GM21367 (cell line): ENCODE data around the gene PML.

Experiments
- ATAC-seq: cut with Tn5 transposase; IDR thresholded peaks from one replicate; pipeline ENCODE4 v1.9.1; 2021; ENCODE audit not compliant: unreplicated experiment

PML gene, protein sequence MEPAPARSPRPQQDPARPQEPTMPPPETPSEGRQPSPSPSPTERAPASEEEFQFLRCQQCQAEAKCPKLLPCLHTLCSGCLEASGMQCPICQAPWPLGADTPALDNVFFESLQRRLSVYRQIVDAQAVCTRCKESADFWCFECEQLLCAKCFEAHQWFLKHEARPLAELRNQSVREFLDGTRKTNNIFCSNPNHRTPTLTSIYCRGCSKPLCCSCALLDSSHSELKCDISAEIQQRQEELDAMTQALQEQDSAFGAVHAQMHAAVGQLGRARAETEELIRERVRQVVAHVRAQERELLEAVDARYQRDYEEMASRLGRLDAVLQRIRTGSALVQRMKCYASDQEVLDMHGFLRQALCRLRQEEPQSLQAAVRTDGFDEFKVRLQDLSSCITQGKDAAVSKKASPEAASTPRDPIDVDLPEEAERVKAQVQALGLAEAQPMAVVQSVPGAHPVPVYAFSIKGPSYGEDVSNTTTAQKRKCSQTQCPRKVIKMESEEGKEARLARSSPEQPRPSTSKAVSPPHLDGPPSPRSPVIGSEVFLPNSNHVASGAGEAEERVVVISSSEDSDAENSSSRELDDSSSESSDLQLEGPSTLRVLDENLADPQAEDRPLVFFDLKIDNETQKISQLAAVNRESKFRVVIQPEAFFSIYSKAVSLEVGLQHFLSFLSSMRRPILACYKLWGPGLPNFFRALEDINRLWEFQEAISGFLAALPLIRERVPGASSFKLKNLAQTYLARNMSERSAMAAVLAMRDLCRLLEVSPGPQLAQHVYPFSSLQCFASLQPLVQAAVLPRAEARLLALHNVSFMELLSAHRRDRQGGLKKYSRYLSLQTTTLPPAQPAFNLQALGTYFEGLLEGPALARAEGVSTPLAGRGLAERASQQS

DNA sequence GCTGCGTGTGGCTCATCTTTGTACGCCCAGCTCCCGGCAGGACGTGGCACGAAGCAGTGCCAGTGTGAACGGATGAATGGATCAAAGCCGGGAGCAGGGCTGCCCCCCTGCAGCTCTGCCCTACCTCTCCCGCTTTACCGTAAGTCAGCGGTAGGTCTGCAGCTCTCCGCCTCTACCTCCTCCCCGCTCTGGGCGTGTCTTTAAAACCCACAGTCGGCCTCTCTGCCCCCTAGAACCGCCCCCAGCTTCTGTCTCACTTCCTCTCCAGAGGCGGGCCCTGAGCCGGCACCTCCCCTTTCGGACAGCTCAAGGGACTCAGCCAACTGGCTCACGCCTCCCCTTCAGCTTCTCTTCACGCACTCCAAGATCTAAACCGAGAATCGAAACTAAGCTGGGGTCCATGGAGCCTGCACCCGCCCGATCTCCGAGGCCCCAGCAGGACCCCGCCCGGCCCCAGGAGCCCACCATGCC, at the start of gene PML:
Gene PML (plus strand): TSS at position 304 of the 471 bp plus-strand sequence. CDS start 97 bp downstream, at position 401.
- peak; percentile 63 for ATAC-seq

DNA sequence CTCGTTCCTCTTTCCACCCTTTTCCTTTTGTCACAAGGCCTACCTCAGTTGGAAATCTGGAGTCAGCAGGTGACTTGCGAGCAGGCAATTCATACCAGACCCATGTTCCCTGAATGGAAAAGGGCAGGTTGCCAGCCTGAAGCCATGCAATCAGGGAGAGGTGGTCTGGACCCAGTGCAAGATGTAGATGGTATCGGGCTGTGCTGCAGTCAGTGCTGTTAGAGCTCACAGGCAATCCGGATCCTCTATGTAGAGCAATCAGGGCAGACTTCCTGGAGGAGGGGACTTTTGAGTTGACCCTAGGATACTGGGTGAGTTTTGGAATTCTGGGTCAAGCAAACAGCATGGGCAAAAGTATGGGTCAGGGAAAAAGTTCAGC, 49.4 kb upstream of the PML start:
- no peak for ATAC-seq

DNA sequence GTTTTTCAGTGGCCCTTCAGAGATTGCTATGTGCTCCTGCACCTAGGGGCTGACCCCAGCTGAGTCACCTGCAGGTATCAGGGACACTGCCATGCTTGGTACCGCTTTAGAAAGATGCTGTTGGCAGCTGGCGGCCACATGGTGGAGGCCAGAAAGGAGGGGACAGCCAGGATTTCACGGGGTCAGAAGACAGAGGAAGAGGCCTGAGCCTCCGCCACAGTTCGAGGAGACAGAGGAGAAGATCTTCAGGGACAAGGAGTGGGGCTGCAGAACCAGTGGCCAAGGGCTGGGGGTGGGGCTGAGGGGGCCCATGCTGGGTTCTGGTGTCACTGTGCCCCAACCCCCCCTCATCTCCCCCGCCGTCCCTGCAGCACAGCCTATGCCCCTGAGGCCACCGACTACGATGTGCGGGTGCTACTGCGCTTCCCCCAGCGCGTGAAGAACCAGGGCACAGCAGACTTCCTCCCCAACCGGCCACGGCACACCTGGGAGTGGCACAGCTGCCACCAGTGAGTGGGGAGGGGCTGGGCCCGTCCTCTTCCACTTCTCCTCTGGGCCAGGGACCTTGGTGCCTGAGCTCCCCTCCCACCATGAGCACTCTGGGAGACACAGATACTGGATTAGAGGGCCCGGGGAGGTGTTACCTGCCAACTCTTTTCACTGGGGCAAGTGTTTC, 48.3 kb upstream of the PML start:
- ATAC-seq, result no peak

DNA sequence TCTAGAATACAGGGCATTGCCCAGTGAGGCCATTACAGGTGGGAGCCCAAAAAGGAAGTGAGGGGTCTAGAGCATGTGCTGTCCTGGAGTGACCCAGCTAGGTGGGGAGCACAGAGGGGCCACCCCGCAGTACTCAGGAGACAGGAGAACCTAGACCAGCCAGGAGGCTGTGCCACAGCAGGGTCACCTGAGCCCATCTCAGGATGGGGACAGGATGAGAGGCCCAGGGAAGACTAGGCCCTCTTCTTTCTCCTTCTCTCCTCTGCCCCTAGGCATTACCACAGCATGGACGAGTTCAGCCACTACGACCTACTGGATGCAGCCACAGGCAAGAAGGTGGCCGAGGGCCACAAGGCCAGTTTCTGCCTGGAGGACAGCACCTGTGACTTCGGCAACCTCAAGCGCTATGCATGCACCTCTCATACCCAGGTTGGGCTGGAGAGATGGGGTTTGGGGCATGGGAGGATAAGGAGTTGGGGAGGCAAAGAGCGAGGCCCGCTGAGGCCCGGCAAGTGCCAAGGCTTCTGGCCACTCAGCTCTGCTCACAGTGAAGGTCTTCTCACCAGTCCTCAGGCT, 47.6 kb upstream of the PML start:
- ATAC-seq, result no peak

DNA sequence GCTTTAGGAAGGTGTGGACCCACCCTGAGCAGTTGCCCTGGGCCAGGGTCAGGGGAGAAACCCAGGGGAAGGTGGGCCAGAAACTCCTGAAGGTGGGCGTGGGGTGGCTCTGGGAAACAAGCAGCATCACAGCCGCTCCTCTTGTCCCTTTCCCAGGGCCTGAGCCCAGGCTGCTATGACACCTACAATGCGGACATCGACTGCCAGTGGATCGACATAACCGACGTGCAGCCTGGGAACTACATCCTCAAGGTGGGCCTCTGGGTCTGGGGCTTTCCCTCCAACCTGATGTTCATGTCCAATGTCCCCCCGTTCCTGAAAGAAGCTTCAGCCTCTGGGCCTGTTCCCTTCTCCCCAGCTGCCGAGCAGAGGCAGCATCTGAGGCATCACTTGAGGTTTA, 46.9 kb upstream of the PML start:
- no peak for ATAC-seq

DNA sequence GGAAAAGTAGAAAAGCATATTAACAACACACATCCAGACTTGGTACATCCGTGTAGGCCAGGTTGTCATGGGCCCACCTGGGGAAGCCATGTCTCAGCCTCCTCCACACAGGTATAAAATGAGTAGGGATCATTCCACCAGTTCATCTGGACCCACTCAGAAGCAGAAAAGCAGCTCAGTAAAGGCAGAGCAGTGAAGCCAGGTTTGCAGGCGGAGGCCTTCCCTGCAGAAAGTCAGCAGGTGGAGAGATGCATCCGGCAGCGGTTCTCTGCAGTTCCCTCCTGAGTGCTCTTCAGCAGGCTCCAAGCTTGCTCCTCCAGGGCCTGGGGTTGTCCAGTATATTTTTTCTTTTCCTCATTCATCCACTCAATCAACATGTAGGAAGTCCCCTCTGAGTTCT, 46.1 kb upstream of the PML start:
- ATAC-seq, result no peak

DNA sequence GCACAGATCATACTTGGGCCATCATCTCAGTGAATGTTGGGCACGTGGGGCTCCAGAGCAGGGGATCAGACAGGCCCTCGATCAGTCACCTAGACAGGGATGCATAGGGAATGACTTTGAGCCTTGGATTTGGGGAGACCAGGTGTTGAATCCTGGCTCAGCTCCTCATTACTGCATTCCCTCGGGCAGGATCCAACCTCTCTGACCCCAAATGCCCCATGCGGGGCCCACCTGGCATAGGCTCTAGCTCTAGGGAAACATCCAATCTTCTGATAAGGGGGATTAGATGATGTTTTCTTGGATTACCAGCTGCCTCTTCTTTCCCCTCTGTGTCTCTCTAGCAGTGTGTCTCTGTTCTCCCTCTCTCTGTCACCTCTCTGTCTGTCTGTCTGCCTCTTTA, 45.5 kb upstream of the PML start:
- no peak for ATAC-seq

DNA sequence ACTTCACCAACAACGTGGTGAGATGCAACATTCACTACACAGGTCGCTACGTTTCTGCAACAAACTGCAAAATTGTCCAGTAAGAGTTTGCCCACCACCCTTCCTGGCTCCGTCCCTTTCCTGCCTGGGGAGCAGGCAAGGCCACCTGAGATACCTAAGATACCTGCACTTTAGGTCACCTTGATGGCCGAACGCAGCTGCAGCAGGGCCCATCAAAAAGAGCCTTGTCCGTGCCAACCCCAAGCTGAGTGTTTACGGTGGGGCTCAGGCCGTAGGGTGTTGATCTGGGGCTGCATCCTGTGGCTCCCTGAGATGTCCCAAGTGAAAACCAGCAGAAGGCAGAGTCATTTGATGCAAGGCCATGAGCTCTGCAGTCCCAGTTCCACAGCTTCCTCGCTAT, 45.0 kb upstream of the PML start:
- no peak for ATAC-seq

DNA sequence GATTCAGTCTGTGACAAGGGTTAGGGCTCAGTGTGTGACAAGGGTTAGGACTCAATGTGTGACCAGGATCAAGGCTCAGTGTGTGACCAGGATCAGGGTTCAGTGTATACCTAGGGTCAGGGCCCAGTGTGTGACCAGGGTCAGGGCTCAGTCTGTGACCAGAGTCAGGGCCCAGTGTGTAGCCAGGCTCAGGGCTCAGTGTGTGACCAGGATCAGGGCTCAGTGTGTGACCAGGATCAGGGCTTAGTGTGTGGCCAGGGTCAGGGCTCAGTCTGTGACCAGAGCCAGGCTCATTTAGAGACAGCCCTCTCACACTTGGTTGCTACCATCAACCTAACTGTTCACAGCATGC, 44.1 kb upstream of the PML start:
- no peak for ATAC-seq

DNA sequence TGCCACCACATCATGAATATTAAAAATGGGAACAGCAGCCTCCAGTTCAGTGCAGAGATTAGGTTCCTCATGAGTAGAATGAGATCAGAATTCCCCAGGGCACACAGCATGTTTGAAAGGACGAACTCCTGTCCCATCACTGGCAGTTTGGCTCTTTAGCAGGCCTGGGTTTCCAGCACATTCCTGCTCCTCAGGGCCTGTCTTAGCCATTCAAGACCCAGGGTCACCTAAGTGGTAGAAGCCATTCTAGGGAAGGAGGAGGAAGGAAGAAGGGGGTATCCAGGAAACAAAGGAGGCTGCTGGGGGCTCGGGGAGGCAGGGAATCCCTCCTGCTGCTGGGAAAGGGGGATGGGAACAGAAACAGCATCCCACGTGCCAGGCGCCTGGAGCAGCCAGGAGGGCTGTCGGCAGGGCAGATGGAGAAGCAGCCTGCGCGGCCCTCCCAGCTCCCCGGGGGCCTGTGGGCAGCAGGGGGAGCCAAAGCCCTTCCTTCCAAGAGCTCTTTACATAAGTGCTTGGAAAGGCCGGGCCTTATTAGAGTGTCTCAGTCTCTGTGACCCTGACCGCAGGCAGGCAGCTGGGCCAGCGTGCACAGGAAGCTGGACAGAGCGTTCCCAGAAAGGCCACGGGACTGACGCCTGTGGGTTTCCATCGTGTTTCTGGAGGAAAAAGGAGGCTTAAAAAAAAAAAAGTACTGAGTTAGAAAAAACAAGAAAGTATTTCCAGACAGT, 43.5 kb upstream of the PML start:
- peak; percentile 44 for ATAC-seq

DNA sequence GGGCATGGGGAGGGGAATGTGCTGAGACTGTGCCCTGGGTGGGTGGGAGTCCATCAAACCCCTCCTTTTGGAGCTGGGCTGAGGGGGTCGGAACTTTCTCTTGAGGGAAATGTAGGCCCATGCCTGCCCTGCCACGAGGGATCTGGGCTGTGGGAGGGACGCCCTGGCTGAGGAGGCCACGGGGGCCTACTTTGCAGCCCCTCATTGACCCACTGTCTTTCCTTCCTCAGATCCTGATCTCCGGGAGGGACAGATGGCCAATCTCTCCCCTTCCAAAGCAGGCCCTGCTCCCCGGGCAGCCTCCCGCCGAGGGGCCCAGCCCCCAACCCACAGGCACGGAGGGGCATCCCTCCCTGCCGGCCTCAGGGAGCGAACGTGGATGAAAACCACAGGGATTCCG, 42.9 kb upstream of the PML start:
- no peak for ATAC-seq

DNA sequence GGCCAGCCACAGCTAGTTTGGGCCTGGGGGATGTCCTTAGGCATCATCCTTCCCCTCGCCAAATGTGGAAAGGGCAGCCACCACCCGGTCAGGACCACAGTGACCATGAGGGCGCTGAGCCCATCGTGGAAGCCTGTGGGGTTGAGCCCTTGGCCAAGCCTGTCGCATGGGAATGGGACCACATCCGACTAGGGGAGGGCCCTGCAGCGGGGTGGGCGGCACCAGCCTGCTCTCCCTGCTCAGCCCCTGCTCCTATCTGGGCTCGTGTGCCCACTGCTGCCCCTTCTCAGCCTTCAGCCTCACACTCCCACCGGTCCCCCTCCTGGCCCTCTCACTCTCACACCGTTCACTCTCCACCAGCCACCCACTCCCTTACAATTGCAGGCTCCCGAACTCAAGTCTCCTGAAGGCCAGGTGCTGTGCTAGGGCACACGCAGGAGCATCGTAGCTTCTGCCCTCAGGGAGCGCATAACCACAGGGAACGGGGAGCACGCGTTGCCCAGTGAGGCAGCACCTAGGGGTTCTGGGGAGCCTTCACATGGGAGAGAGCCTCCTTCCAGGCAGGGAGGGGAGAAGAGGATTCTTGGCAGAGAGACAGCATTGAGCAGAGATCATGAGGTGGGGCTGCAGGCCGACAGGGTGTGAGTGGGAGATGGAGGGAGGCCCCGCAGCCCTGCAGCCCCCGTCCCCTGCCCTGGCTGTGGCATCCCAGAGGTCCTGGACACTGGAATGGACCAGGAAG, 42.2 kb upstream of the PML start:
- no peak for ATAC-seq

DNA sequence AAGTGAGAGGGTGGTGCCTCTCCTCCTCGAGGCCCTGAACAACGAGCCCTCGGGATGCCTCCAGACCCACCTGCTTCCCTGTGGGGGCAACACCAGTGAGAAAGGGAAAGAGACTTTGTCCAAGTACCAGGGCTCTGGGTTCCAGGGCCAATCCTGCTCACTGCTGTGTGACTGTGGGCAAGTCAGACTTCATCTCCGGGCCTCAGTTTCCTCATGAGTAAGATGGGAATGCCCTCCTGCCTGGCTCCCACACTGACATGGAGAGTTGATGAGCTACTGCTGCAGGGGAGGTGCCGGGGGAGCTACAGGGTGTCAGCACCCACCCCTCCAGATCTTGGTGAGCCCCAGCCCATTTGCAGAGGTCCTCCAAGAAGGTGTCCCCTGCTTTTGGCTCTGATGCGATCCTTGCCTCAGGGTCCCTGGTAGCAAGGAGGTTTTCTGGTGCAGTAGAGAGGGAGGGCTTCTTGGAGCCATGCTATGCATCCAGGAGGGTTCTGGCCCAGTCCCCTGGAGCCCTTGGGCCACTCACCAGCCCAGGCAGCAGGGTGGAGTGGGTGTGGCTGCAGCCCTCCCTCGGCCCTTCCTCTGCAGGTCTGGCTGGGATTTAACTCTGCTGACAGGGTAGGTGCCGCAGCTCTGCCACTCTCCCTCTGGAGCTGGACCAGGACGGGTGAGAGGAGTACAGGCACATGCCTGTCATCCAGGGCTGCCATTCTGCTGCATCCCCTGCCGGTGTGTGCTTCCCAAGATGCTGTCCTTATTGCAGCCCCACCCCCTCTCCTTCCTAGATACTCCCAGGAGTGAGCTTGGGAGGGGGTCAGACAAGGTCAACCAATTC, 41.4 kb upstream of the PML start:
- no peak for ATAC-seq

DNA sequence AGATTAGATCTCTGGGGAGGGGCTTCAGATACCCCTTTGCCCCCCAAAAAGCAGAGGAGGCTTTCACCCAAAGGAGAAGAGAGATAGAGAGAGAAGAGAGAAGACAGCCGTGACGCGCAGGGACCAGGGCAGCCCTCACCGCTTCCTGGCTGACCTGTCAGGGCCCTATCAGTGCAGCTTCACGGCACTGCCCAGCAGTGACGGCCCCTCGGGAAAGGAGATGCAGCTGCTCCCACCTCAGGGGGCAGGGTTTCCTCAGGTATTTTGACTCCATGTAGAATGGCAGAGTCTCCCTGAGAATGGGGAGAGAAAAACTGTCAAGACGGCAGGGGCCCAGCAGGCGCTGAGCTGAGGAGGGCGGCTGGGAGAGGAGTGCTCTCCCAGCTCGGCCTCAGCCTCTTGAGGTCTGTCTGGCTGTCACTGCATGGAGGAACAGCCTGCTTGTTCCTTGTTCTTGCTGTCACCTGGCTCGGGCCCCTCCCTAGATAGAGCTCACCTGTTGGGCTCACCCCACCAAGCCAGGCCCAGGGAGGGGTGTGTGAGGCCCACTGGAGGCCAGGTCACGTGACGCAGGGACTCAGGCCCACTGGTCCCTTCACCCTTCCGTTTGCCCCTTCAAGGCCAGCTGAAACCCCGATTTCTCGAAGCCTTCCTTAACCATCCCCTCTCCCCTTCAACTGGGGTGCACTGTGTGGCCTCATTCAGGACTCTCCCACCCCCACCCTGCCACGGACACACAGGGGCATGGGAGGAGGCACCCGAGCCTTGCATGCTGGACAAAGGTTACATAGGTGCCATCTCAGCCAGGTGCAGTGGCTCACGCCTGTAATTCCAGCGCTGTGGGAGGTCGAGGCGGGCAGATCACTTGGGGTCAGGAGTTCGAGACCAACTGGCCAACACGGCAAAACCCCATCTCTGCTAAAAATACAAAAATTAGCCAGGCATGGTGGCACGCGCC, 40.0 kb upstream of the PML start:
- no peak for ATAC-seq

DNA sequence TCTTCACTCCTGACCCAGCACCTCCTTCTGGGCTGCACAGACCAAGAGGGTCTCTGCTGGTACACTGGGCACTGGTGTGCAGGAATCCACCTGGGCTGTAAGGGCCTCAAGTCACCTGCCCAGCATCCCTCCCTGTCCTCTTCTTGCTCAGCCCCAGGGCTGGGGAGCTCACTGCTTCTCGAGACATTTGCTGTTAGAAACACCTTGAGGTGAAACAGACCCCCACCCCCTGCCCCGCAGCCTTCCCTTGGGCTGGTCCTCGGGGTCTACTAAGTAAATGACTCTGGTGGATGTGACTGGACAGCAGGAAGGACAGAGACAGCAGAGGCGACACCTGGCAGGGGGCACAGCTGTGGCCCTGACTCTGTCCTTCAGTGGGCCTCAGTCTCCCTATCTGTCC, 39.2 kb upstream of the PML start:
- no peak for ATAC-seq

DNA sequence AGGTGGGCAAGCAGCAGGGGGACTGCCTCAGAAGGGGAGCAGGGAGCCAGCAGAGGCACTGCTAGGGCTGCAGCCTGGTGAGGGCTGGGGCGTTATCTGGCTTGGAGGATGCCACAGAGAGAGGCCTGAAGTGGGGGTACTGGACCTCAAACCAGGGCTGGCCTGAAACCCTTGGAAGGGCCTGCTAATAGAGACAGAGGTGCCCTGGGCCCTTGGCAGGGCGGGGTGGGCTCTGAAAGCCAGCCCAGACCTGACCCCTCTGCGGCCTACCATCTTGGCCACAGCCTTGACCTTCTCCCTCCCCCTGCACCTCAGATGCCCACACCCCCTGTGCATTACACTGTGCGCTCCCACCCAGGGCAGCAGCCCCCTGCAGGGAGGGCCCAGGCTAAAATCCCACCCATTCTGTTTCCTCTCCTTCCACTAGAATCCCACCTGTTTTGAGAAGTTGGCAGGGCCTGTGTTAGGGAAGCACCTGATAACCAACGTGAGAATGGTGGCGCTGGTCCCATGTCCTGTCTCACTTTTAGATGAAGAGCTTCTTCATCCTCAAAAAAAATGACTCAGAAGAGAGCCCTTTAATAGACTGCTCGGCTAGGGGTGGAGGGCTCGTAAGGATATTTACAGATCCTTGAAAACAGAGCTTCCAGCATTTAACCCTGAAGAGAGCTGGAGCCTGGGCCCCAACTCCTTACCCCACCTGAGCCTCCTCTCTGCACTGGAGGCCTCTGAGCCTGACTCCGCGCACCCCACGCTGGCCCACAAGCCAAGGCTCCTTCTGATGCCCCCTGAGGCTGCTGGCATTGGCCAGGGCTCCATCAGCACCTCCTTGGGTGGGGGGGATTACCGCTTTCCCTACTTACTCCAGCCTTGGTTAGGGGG, 38.4 kb upstream of the PML start:
- no peak for ATAC-seq

DNA sequence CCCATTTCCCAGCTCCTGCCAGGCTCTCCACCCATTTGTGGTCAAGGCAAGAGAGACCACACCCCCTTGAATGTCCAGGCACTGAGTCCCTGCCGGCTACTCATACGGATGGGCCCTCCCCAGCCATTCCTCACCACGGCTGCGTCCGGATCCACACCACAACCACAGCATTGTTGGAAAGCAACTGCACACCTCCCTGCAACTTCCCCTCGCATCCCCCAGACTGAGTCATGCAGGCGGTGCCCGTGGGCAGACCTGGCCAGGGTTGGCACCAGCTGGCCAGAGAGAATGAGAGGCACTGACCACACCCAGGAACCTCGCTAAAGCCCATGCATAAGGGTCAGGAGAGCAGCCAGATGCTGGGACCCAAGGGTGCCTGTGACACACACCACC, 37.8 kb upstream of the PML start:
- ATAC-seq, result no peak
